T-helper 2 cell (primary cell): ENCODE results near the gene BPIFB6.
"Not testable (repeated sequence)": the region's sequence is repeated elsewhere in the genome, so short reads cannot be mapped to it uniquely, and the experiment has no call there.

Experiments used
- DNase-seq, 5 experiments: peaks; one replicate each; pipeline versions ENCODE4 v3.0.0 to v3.0.0-alpha.2; 2012 to 2022

Gene BPIFB6

DNA sequence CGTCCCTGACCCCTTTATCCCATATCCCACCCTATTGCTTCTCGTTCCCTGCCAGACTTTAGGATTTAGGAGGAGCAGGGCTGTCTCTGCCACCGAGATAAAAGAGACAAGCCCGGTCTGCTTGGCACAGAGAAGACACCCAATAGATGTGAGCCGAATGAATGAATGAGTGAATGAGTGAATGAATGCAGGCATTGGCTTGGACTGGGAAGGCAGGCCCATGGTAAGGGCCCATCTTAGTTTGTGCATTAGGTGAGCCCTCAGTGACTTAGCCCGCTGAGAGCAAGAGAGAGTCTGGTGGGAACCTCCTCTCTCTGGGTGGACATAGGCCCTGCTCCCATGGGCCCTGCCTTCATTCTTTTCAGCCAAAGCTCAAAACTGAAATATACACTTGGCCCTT lies 879 bp upstream of the BPIFB6 start:
- DNase-seq: no peak

DNA sequence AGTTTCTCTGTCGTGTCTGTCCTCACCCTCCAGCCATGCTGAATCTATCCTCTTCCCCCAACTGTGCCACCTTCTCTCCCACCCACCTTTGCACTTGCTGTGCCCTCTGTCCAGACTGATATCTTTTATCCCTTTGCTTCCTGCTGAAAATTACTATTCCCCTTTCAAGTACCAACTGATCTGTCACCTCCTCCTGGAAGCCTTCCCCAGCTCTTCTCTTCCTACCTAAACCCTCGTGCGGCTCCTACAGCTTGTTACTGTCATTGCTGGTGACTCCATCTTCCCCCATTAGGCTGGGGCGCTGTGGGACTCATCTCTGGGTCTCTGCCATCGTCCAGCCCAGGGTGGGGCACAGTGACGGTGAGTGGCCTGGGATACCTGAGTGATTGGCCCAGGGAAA lies 1.1 kb downstream of the BPIFB6 start:
- DNase-seq: no peak

DNA sequence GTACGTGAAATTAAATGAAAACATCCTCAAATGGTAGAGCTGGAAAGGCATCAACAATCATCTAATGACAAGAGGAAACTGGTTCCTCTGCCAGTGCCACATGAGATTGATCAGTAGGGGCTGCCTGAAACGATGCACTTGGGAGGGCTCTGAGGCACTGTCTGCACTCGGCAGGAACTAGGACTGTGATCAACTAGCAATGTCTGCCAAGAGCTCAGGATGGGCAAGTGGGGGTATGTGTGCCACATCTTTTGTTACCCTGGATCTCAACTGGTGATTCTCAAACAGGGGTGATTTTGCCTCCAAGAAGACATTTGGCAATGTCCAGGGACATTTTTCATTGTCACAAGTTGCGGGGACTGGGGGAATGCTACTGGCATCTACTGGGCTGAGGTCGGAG lies 1.9 kb downstream of the BPIFB6 start:
- DNase-seq: no peak

- DNase-seq: no peak
These were observed 2.7 kb downstream of the BPIFB6 start for GRCh38 chr20:33034115-33034514.

DNA sequence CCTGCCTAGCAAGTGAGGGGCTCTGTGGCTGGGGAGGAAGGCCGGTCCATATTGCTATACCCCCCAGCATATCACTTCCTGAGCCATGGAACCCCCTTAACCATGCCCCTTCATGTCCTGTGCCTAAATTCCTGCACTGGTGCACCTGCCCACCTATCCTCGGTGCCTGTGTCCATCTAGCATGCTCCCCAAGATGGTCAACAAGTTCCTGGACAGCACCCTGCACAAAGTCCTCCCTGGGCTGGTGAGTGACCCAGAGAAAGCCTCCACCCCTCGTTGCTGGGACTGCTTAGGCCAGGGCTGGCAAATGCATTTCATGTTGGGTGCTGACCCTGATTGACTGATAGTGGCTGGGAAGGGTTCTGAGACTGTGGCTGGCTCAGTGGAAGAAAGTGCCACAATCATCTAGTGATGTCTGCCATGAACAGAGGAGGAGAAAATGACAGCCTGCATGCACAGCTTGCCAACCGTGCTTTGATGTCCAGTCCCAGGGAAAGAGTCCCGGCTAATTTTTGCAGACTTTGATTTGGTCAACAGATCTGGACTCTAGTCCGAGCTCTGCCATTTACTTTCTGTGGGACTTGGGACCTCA lies 3.5 kb downstream of the BPIFB6 start:
- no peak for DNase-seq

DNA sequence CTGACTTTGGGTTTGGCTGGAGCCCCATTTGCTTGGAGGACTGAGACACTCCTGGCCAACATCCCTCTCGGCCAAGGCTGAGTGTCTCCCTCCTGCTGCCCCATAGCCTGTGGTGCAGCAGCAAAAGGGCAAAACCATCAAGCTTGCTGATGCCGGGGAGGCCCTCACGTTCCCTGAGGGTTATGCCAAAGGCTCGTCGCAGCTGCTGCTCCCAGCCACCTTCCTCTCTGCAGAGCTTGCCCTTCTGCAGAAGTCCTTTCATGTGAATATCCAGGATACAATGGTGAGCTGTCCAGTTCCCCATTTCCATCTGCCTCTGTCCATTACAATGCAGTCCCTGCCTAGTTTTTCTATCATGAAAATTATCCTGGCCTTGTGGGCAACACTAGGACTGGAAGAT lies 6.0 kb downstream of the BPIFB6 start:
- DNase-seq: no peak

- DNase-seq: no peak
These were observed 6.8 kb downstream of the BPIFB6 start for GRCh38 chr20:33038243-33038642.

GRCh38 chr20:33042430-33042829 lies 11.0 kb downstream of the BPIFB6 start:
- DNase-seq: no peak

DNA sequence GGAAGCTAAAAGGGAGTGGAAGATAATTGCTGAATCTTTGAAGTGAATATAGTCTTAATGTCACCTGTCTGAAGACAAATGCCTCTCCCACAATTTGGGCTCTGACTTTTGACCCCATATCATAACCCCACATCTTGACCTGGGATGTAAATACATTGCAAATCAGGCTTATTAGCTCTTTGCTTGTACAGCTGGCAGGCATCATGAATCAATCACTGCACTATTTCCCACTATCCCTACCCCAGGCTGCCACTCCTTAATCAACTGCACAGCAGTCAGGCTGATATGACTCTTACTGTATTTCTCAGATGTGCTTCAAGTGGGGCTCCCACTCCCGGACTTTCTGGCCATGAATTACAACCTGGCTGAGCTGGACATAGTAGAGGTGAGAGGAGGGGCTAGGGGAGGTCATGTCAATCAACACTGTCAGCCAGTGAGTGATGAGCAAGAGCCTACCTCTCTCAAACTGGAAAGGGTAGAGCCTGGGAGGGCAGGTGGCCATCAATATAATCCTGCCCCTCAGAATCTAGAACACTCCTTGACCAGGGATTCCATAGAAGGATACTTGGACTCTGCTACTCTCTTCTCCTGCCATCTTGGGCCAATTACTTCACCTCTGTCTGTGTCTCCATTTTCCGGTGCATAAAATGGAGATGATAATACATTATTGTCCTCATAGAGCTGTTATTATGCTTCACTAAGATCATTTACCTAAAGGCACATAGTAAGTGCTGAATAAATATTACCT lies 11.7 kb downstream of the BPIFB6 start:
- no peak for DNase-seq

DNA sequence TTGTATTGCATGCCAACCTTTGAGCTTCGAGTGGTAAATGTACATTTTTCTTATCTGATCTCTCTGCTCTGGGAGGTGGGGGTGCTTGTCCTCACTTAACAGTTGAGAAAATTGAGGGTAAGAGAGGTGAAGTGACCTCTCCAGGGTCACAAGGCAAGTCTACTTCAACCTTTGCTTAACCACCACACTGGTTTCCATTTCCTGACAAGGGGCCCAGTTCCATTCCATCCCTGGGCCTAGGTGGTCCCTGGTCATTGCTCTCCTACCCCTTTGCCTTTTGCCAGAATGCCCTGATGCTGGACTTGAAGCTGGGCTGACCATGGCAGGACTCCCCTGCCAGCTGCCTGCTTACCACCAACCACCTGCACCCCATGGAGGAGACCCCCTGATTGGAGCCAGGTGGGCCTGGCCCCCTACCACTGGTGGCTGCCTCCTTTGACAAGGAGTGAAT lies 12.3 kb downstream of the BPIFB6 start:
- DNase-seq: no peak

DNA sequence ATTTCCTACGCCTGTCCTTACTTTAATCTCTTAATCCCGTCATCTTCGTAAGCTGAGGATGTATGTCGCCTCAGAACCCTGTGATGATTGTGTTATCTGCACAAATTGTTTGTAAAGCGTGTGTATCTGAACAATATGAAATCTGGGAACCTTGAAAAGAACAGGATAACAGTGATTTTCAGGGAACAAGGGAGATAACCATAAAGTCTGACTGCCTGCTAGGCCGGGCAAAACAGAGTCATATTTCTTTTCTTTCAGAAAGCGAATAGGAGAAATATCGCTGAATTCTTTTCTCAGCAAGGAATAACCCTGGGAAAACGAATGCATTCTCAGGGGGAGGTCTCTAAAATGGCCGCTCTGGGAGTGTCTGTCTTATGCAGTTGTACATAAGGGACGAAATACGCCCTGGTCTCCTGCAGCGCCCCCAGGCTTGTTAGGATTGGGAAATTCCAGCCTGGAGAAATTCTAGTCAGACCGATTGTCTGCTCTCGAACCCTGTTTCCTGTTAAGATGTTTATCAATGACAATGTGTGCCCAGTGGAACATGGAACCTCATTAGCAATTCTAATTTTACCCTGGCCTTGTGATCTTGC lies 13.8 kb downstream of the BPIFB6 start:
- not testable (repeated sequence) for DNase-seq

DNA sequence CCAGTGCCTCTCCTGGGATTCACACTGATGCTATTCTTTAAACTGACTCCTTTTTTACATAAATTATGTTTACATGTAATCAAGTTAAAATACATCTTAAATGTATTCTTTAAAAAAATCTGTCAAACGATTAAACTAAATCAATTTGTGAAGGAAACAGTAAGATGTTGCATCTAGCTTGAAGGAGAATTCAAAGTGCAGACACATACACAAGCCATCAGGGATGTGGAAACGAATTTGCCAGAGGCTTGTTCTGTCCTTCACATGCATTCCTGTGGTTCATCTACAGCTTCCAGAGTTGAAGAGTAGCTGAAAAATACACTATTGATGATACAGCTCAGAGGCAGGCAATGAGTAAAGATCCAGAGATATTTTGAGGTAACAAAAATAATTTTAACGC lies 15.0 kb downstream of the BPIFB6 start:
- DNase-seq: no peak

GRCh38 chr20:33051333-33051732 lies 19.9 kb downstream of the BPIFB6 start:
- DNase-seq: no peak

DNA sequence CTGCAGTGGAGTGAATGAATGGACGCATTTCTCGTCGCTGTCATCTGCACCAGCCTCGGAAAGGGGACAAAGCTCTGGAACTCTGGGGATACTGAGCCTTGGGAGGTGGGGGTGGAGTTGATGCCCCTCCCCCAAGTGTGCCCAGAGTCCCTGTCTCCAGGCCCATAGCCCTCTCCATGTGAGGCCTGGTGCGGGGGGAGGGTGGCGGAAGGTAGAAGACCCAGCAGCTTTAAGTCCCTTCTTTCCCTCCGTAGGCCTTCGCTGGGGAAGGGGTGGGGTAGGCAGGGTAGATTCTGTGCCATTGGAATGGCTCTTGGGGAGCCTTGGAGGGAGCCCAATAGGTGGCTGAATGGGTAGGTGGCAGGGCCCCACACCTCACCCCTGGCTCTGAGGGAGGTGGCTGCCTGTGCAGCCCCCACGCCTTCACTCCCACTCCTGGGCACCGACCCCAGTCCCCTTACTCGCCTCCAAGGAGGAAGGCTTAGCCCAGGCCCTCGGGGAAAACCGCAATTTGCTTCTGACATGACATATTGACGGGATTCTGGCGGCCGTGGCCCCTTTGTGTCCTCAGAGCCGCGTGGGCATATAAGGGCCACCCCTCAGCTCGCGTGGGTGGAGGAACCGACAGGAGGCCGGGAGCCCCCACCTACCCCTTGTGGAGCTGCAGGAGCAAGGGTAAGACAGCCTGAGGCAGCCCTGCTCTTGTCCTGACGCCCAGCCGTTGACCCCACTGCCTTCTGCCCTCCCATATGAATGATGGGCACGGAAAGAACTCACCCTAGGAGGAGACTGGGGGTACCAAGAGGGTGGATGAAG lies 22.1 kb downstream of the BPIFB6 start, which contains the start of gene BPIFB3:
TSS of gene BPIFB3 (plus strand) at position 613 of the 816 bp plus-strand sequence. CDS start 1,533 bp downstream, outside the sequence.
- no peak for DNase-seq

DNA sequence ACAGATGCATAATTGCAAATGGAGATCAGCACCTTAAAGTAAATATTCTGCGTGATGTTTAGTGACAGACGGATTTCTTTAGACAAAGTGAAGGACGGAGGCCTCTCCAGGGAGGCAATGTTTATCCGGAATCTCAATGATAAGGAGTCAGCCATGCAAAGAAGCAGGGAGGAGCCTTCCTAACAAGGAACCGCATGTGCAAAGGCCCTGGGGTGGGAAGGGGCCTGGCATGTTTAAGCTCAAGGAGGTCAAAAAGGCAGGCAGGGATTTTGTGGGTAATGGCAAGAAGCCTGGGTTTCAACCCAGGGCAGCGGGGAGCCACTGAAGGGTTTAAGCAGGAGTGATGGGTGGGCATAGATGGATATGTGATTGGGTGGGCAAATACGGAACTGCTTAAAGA lies 22.9 kb downstream of the BPIFB6 start:
- no peak for DNase-seq

GRCh38 chr20:33054791-33055190 lies 23.3 kb downstream of the BPIFB6 start:
- no peak for DNase-seq

- DNase-seq: no peak
These were observed 27.7 kb downstream of the BPIFB6 start for GRCh38 chr20:33059136-33059535.

- no peak for DNase-seq
These were observed 28.4 kb downstream of the BPIFB6 start for GRCh38 chr20:33059741-33060390.

DNA sequence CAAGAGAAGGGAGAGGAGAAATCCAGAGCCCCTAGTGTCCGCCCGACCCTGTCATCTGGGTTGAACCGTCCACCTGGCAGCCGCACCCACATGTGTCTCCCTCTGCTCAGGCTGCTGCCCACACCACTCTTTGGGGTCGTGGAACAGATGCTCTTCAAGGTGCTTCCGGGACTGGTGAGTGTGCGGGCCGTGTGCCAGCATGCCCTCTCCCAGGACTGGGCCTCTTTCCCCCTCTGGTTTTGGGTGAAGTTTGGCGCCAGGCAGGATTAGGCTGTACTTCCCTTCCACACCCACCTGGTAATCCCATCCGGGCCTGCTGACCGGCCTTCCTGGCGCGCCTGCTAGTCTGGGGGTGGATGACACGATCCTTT lies 30.2 kb downstream of the BPIFB6 start:
- DNase-seq: no peak

DNA sequence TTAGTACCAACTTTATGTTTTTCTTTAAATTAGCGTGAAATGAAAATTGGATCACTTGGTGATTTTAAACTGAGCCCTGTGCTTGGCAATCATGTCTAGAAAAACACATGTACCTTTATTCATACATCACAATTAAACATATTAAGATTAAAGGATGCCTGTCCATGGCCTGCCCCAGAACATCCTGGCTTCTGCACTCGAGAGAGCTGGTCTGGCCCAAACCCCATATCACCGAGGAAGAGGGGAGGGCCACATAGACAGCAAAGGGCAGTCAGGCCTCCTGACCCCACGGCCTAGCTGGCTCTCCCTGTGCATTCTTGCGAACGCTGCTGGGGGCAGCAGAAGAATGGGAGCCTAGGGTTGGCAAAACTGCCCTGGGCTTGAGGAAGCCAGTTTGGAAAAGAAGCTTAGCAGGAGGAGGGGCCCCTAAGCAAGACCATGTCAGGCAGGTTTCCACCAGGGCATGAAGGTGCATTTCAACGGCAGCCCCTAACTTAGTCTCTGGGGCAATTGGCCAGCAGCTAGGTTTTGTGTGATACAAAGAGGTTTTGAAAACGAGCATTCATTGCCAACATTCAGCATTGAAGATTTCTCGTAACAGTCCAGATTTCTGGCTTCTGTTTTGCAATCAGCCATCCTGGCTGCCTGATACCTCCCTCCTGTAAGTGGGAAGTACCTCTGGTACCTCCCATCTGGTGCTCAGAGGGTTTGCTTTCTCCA lies 30.8 kb downstream of the BPIFB6 start:
- no peak for DNase-seq

GRCh38 chr20:33062825-33063149 lies 31.3 kb downstream of the BPIFB6 start:
- DNase-seq: no peak

GRCh38 chr20:33063271-33063670 lies 31.8 kb downstream of the BPIFB6 start:
- DNase-seq: no peak
